K562 (cell line): ENCODE measurements around the gene NFATC3. TPM values are rescaled to one million over a fixed set of nuclear protein-coding genes. Genes with fewer than 3 reads are reported as not detected.

Source experiments
- CBX8 ChIP-seq: fragments of 200-600 bp; sonication (generic); IDR thresholded peaks from 2 replicates; pipeline ENCODE4 v1.6.1; 2012; ENCODE audit warnings: borderline replicate concordance, mixed run types, low read depth, mild to moderate bottlenecking, moderate library complexity, mixed read lengths, low read length, control low read depth, inconsistent platforms; ENCODE audit not compliant: poor library complexity, severe bottlenecking; ENCODE audit errors: extremely low read depth
- ELF4 ChIP-seq: fragments of 450-650 bp; formaldehyde crosslinking; IDR thresholded peaks from 2 replicates; pipeline ENCODE4 v1.4.0; 2022; ENCODE audit warnings: missing genetic modification characterization
- FOXJ3 ChIP-seq: sonication (generic); formaldehyde crosslinking; IDR thresholded peaks from 2 replicates; pipeline ENCODE4 v1.4.0; 2020; ENCODE audit warnings: mild to moderate bottlenecking, missing genetic modification reagents
- GTF2A2 ChIP-seq: IDR thresholded peaks from 2 replicates; pipeline ENCODE4 v1.6.1; 2016; ENCODE audit warnings: mild to moderate bottlenecking, missing genetic modification characterization, missing compliant biosample characterization
- HDAC3 ChIP-seq: fragments of 450-650 bp; IDR thresholded peaks from 2 replicates; pipeline ENCODE4 v1.6.1; 2018; ENCODE audit warnings: borderline replicate concordance, mild to moderate bottlenecking, moderate library complexity; ENCODE audit not compliant: partially characterized antibody
- HNRNPH1 ChIP-seq: fragments of 200-400 bp; formaldehyde crosslinking; optimal IDR thresholded peaks from 2 replicates; pipeline ENCODE3; 2017; ENCODE audit warnings: low read depth, mild to moderate bottlenecking, low read length, moderate library complexity
- ILK ChIP-seq: fragments of 450-650 bp; IDR thresholded peaks from 2 replicates; pipeline ENCODE4 v1.6.1; 2016; ENCODE audit warnings: missing genetic modification characterization, low read depth, mild to moderate bottlenecking, missing compliant biosample characterization, moderate library complexity, borderline replicate concordance
- MAZ ChIP-seq, 2 experiments: fragments of 450-650 bp in 1 of 2; sonication (generic) in 1 of 2; formaldehyde crosslinking; IDR thresholded peaks in 1 of 2; conservative IDR thresholded peaks in 1 of 2; 2 replicates each; pipeline versions ENCODE4 v1.4.0 to v1.5.0; 2020; ENCODE audit warnings: mild to moderate bottlenecking in 1 of 2, missing genetic modification reagents in 1 of 2
- NCOA4 ChIP-seq: fragments of 450-650 bp; IDR thresholded peaks from 2 replicates; pipeline ENCODE4 v1.6.1; 2018; ENCODE audit warnings: mild to moderate bottlenecking; ENCODE audit not compliant: partially characterized antibody
- NFIX ChIP-seq: fragments of 250-450 bp; sonication (Bioruptor Pico); IDR thresholded peaks from 2 replicates; pipeline ENCODE4 v1.4.0; 2020; ENCODE audit warnings: low read depth, mild to moderate bottlenecking, moderate library complexity
- NONO ChIP-seq, 2 experiments: fragments of 200-400 bp in 1 of 2; fragments of 450-650 bp in 1 of 2; formaldehyde crosslinking in 1 of 2; IDR thresholded peaks; 2 replicates each; pipeline ENCODE4 v1.6.1; 2017; ENCODE audit warnings: low read depth in 2 of 2, mild to moderate bottlenecking in 2 of 2, moderate library complexity in 2 of 2, low read length in 1 of 2
- POLR2AphosphoS2 ChIP-seq: IDR thresholded peaks from 2 replicates; pipeline ENCODE4 v1.6.1; 2012; ENCODE audit warnings: low read length, improper control_type of control experiment
- RHOXF2B ChIP-seq: fragments of 250-450 bp; sonication (Bioruptor Pico); conservative IDR thresholded peaks from 2 replicates; pipeline ENCODE4 v1.5.1; 2021
- SLC30A9 ChIP-seq: fragments of 250-450 bp; sonication (Bioruptor Pico); IDR thresholded peaks from 2 replicates; pipeline ENCODE4 v1.8.0; 2022; ENCODE audit warnings: mild to moderate bottlenecking, moderate library complexity
- TCF3 ChIP-seq: sonication (generic); formaldehyde crosslinking; IDR thresholded peaks from 2 replicates; pipeline ENCODE4 v1.4.0; 2020; ENCODE audit warnings: mild to moderate bottlenecking, missing genetic modification reagents
- TGIF2 ChIP-seq: sonication (generic); formaldehyde crosslinking; IDR thresholded peaks from 2 replicates; pipeline ENCODE4 v1.8.1; 2022; ENCODE audit warnings: mild to moderate bottlenecking, missing genetic modification reagents, moderate library complexity
- TSC22D4 ChIP-seq: fragments of 450-650 bp; IDR thresholded peaks from 2 replicates; pipeline ENCODE4 v1.6.1; 2016; ENCODE audit warnings: missing genetic modification characterization, missing biosample characterization, control low read depth
- ZNF277 ChIP-seq: fragments of 250-450 bp; sonication (Bioruptor Pico); IDR thresholded peaks from 2 replicates; pipeline ENCODE4 v1.8.0; 2022; ENCODE audit warnings: inconsistent platforms, mild to moderate bottlenecking, moderate library complexity, borderline replicate concordance
- ZNF316 ChIP-seq: fragments of 450-650 bp; IDR thresholded peaks from 2 replicates; pipeline ENCODE4 v1.6.1; 2016
- polyA plus RNA-seq, 8 experiments: library from polyadenylated mRNA; depleted of rRNA in 4 of 8; stranded (reverse) in 5 of 8; unstranded in 3 of 8; fragments of >200 nt; fragmentation: Nextera tagmentation in 2 of 8; fragmentation: Illumina TruSeq in 1 of 8; extraction: Ambion mirVana in 2 of 8; extraction: Trizol in 1 of 8; gene quantifications; 2 replicates each; pipeline versions ENCODE4 v1.2.1 to v1.2.3, GENCODE V29; 2011 to 2014; ENCODE audit warnings: inconsistent platforms in 1 of 8, missing spikeins in 1 of 8
- total RNA-seq, 7 experiments: library from RNA; depleted of rRNA in 6 of 7; stranded (reverse); fragments of >200 nt in 6 of 7; fragmentation: Illumina TruSeq in 2 of 7; extraction: Trizol in 2 of 7; gene quantifications; 2 replicates each; pipeline versions ENCODE4 v1.2.1 to v1.2.3, GENCODE V29; 2011 to 2021; ENCODE audit warnings: low replicate concordance in 1 of 7
- TF ChIP-seq, protein P1 (sequence below): fragments of 250-450 bp; sonication (Bioruptor Pico); IDR thresholded peaks from 2 replicates; pipeline ENCODE4 v1.8.0; 2022; ENCODE audit warnings: inconsistent platforms
- TF ChIP-seq, protein P2 (sequence below): sonication (generic); formaldehyde crosslinking; IDR thresholded peaks from 2 replicates; pipeline ENCODE4 v1.8.0; 2022; ENCODE audit warnings: mild to moderate bottlenecking, missing genetic modification reagents

The NFATC3 gene
- total and polyA plus RNA-seq, 9 of the 15 experiments (the other 6 are each of a cell fraction or from before 2014, with no cell fraction given), result 15.7 to 98.4 (median 59.4) TPM

DNA sequence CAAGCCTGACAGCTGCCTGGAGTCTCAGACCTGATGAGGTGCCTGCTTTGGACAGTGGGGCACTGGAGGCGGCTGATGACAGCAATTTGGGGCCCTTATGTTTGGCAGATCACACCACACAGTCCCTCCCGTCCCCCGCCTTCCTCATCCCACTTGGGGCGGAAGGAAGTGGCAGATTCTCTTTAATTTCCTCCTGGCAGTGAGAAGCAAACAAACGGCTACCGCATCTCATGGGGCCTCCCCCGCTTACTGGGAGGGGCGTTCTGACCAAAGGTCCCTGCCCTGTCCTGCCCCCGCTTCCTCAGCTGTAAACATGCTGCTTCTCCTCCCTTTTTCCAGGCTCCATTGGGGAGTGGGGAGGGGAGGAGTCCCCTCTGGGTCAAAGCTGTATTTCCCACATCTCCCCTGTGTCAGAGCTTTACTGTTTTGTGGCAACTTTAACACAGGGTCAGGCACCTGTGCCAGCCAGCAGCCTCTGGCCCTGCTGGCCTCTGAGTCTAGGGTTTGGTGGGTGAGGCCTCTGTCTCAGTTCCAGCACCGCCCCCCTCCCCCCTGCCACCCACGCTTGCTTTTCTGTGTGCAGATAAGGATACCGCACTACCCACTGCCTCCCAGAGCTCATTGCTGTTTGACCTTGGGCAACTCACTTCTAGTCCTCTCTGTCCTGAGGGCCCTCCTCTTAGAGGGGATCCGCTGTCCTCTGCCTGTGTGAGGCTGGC lies 5.4 kb upstream of the NFATC3 start (continued):
- TF ChIP-seq, protein P1, sequence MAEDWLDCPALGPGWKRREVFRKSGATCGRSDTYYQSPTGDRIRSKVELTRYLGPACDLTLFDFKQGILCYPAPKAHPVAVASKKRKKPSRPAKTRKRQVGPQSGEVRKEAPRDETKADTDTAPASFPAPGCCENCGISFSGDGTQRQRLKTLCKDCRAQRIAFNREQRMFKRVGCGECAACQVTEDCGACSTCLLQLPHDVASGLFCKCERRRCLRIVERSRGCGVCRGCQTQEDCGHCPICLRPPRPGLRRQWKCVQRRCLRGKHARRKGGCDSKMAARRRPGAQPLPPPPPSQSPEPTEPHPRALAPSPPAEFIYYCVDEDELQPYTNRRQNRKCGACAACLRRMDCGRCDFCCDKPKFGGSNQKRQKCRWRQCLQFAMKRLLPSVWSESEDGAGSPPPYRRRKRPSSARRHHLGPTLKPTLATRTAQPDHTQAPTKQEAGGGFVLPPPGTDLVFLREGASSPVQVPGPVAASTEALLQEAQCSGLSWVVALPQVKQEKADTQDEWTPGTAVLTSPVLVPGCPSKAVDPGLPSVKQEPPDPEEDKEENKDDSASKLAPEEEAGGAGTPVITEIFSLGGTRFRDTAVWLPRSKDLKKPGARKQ, result no peak
- TF ChIP-seq RHOXF2B (no peak), NFIX (CRISPR knock-in tag) (no peak), GTF2A2 (no peak; the same call in 1 of the 2 replicates), ZNF277 (CRISPR knock-in tag) (no peak), POLR2AphosphoS2 (no peak; the same call in 1 of the 2 replicates), ILK (no peak), NCOA4 (no peak), MAZ (CRISPR knock-in tag; conservative IDR thresholded peaks at IDR 0.05 in 1 of 2, IDR thresholded peaks at IDR 0.05 in 1 of 2) (peak; percentile 92 to 93), HNRNPH1 (no peak), ELF4 (CRISPR knock-in tag) (peak; percentile 34; the same call in 1 of the 2 replicates), CBX8 (no peak), TGIF2 (CRISPR knock-in tag) (no peak), NONO (IDR thresholded peaks at IDR 0.05; ENCODE audit: low read depth in 2 of 2, low read length in 1 of 2) (no peak), HDAC3 (peak; percentile 85), SLC30A9 (CRISPR knock-in tag) (no peak), FOXJ3 (CRISPR knock-in tag) (no peak), TSC22D4 (tag) (no peak), TCF3 (CRISPR knock-in tag) (peak; percentile 61; the same call in 1 of the 2 replicates), ZNF316 (no peak)
- TF ChIP-seq, protein P2, sequence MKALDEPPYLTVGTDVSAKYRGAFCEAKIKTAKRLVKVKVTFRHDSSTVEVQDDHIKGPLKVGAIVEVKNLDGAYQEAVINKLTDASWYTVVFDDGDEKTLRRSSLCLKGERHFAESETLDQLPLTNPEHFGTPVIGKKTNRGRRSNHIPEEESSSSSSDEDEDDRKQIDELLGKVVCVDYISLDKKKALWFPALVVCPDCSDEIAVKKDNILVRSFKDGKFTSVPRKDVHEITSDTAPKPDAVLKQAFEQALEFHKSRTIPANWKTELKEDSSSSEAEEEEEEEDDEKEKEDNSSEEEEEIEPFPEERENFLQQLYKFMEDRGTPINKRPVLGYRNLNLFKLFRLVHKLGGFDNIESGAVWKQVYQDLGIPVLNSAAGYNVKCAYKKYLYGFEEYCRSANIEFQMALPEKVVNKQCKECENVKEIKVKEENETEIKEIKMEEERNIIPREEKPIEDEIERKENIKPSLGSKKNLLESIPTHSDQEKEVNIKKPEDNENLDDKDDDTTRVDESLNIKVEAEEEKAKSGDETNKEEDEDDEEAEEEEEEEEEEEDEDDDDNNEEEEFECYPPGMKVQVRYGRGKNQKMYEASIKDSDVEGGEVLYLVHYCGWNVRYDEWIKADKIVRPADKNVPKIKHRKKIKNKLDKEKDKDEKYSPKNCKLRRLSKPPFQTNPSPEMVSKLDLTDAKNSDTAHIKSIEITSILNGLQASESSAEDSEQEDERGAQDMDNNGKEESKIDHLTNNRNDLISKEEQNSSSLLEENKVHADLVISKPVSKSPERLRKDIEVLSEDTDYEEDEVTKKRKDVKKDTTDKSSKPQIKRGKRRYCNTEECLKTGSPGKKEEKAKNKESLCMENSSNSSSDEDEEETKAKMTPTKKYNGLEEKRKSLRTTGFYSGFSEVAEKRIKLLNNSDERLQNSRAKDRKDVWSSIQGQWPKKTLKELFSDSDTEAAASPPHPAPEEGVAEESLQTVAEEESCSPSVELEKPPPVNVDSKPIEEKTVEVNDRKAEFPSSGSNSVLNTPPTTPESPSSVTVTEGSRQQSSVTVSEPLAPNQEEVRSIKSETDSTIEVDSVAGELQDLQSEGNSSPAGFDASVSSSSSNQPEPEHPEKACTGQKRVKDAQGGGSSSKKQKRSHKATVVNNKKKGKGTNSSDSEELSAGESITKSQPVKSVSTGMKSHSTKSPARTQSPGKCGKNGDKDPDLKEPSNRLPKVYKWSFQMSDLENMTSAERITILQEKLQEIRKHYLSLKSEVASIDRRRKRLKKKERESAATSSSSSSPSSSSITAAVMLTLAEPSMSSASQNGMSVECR, result 0 out of 2 replicates have a peak, but pooled peaks have one; percentile 33
